HepG2 (cell line): ENCODE results near the gene PTPRU. TPM values are rescaled to one million over a fixed set of nuclear protein-coding genes. Genes with fewer than 3 reads are reported as not detected.

ENCODE experiments used
- CREM ChIP-seq, 2 experiments: sonication (generic) in 1 of 2; formaldehyde crosslinking in 1 of 2; IDR thresholded peaks; 2 replicates each; pipeline versions ENCODE4 v1.4.0 to v1.6.1; 2016 to 2020; ENCODE audit warnings: antibody characterized with exemption in 1 of 2, mild to moderate bottlenecking in 1 of 2, missing genetic modification reagents in 1 of 2
- ELF4 ChIP-seq: sonication (generic); formaldehyde crosslinking; IDR thresholded peaks from 2 replicates; pipeline ENCODE4 v1.5.0; 2020; ENCODE audit warnings: missing genetic modification reagents, mild to moderate bottlenecking, moderate library complexity, borderline replicate concordance
- EP300 ChIP-seq, 3 experiments: sonication (generic) in 1 of 3; formaldehyde crosslinking in 1 of 3; IDR thresholded peaks; 2 replicates each; pipeline versions ENCODE4 v1.5.1 to v1.6.1; 2011 to 2020; ENCODE audit warnings: low read depth in 2 of 3, low read length in 2 of 3, borderline replicate concordance in 1 of 3, improper control_type of control experiment in 1 of 3, mild to moderate bottlenecking in 1 of 3, missing genetic modification reagents in 1 of 3, moderate library complexity in 1 of 3
- FOXA3 ChIP-seq: IDR thresholded peaks from 2 replicates; pipeline ENCODE4 v1.6.1; 2016; ENCODE audit warnings: missing genetic modification reagents, missing compliant biosample characterization
- FOXP1 ChIP-seq, 2 experiments: fragments of 450-650 bp in 1 of 2; IDR thresholded peaks; 2 replicates each; pipeline ENCODE4 v1.6.1; 2017 to 2018; ENCODE audit warnings: antibody characterized with exemption in 1 of 2
- GATAD2A ChIP-seq: IDR thresholded peaks from 2 replicates; pipeline ENCODE4 v1.6.1; 2016
- GFI1 ChIP-seq: sonication (generic); formaldehyde crosslinking; IDR thresholded peaks from 2 replicates; pipeline ENCODE4 v1.5.0; 2020; ENCODE audit warnings: missing genetic modification reagents, mild to moderate bottlenecking, borderline replicate concordance
- HDAC1 ChIP-seq: sonication (generic); formaldehyde crosslinking; IDR thresholded peaks from 2 replicates; pipeline ENCODE4 v1.5.1; 2020; ENCODE audit warnings: mild to moderate bottlenecking, missing genetic modification reagents
- MATR3 ChIP-seq: sonication (generic); formaldehyde crosslinking; IDR thresholded peaks from 2 replicates; pipeline ENCODE4 v1.4.0; 2020; ENCODE audit warnings: missing genetic modification reagents
- MTERF4 ChIP-seq: sonication (generic); formaldehyde crosslinking; IDR thresholded peaks from 2 replicates; pipeline ENCODE4 v1.8.0; 2023; ENCODE audit warnings: mild to moderate bottlenecking, missing genetic modification reagents
- MXD3 ChIP-seq: IDR thresholded peaks from 2 replicates; pipeline ENCODE4 v1.6.1; 2016; ENCODE audit warnings: mild to moderate bottlenecking, missing biosample characterization, missing genetic modification reagents
- NR2C2 ChIP-seq: sonication (generic); formaldehyde crosslinking; IDR thresholded peaks from 2 replicates; pipeline ENCODE4 v1.4.0; 2020; ENCODE audit warnings: missing genetic modification reagents, mild to moderate bottlenecking, moderate library complexity, borderline replicate concordance
- NR2F1 ChIP-seq, 2 experiments: fragments of 450-650 bp in 1 of 2; formaldehyde crosslinking in 1 of 2; IDR thresholded peaks; 2 replicates each; pipeline versions ENCODE4 v1.5.0 to v1.6.1; 2016 to 2020; ENCODE audit warnings: mild to moderate bottlenecking in 1 of 2, missing compliant biosample characterization in 1 of 2, missing genetic modification reagents in 1 of 2, moderate library complexity in 1 of 2
- NR2F6 ChIP-seq, 2 experiments: IDR thresholded peaks; 2 replicates each; pipeline ENCODE4 v1.6.1; 2016; ENCODE audit warnings: antibody characterized with exemption in 1 of 2, mild to moderate bottlenecking in 1 of 2
- ONECUT2 ChIP-seq: sonication (generic); formaldehyde crosslinking; IDR thresholded peaks from 2 replicates; pipeline ENCODE4 v1.4.0; 2020; ENCODE audit warnings: missing genetic modification reagents
- RARA ChIP-seq: IDR thresholded peaks from 2 replicates; pipeline ENCODE4 v1.6.1; 2016; ENCODE audit warnings: missing genetic modification reagents, missing compliant biosample characterization
- RBAK ChIP-seq: sonication (generic); formaldehyde crosslinking; IDR thresholded peaks from 2 replicates; pipeline ENCODE4 v1.5.1; 2020; ENCODE audit warnings: mild to moderate bottlenecking, missing genetic modification reagents
- RXRA ChIP-seq: sonication (generic); formaldehyde crosslinking; IDR thresholded peaks from 2 replicates; pipeline ENCODE4 v1.5.1; 2020; ENCODE audit warnings: missing genetic modification reagents
- SKI ChIP-seq: fragments of 450-650 bp; IDR thresholded peaks from one replicate; pipeline ENCODE4 v1.6.1; 2018; ENCODE audit warnings: mild to moderate bottlenecking; ENCODE audit not compliant: partially characterized antibody
- SOX5 ChIP-seq: IDR thresholded peaks from 2 replicates; pipeline ENCODE4 v1.6.1; 2016; ENCODE audit warnings: borderline replicate concordance
- SOX6 ChIP-seq, 2 experiments: fragments of 450-650 bp in 1 of 2; sonication (generic) in 1 of 2; formaldehyde crosslinking in 1 of 2; IDR thresholded peaks; 2 replicates each; pipeline versions ENCODE4 v1.4.0 to v1.6.1; 2017 to 2020; ENCODE audit warnings: antibody characterized with exemption in 1 of 2, mild to moderate bottlenecking in 1 of 2, missing genetic modification reagents in 1 of 2
- SYNCRIP ChIP-seq: fragments of 200-400 bp; formaldehyde crosslinking; IDR thresholded peaks from 2 replicates; pipeline ENCODE4 v1.6.1; 2018; ENCODE audit warnings: mild to moderate bottlenecking, low read depth, low read length; ENCODE audit not compliant: insufficient read depth
- ZBTB7B ChIP-seq: sonication (generic); formaldehyde crosslinking; IDR thresholded peaks from 2 replicates; pipeline ENCODE4 v1.4.0; 2020; ENCODE audit warnings: missing genetic modification reagents
- ZNF12 ChIP-seq: sonication (generic); formaldehyde crosslinking; IDR thresholded peaks from 2 replicates; pipeline ENCODE4 v1.5.0; 2020; ENCODE audit warnings: missing genetic modification reagents
- ZNF670 ChIP-seq: sonication (generic); formaldehyde crosslinking; IDR thresholded peaks from 2 replicates; pipeline ENCODE4 v1.8.0; 2022; ENCODE audit warnings: mild to moderate bottlenecking, missing genetic modification reagents, borderline replicate concordance
- ZSCAN22 ChIP-seq: sonication (generic); formaldehyde crosslinking; IDR thresholded peaks from 2 replicates; pipeline ENCODE4 v1.4.0; 2020; ENCODE audit warnings: mild to moderate bottlenecking, missing genetic modification reagents
- polyA plus RNA-seq, 8 experiments: library from polyadenylated mRNA; depleted of rRNA in 3 of 8; stranded (reverse) in 7 of 8; unstranded in 1 of 8; fragments of >200 nt; fragmentation: Illumina TruSeq in 4 of 8; extraction: Trizol in 4 of 8; gene quantifications; 2 replicates each; pipeline versions ENCODE4 v1.2.1 to v1.2.3, GENCODE V29; 2011 to 2016; ENCODE audit warnings: low read depth in 4 of 8, missing spikeins in 1 of 8, mixed read lengths in 1 of 8; ENCODE audit not compliant: insufficient read depth in 1 of 8
- total RNA-seq, 5 experiments: library from RNA; depleted of rRNA; stranded (reverse); fragments of >200 nt; fragmentation: Illumina TruSeq; extraction: Trizol; gene quantifications; 2 replicates each; pipeline ENCODE4 v1.2.3, GENCODE V29; 2016; ENCODE audit warnings: low read depth in 1 of 5

Gene PTPRU
- total and polyA plus RNA-seq, 2 of the 13 experiments (the other 11 are each of a cell fraction or from before 2014, with no cell fraction given), result 21.6 to 22.3 TPM

GRCh38 chr1:29319300-29320110 is 83.2 kb downstream of the PTPRU start (continued):
- TF ChIP-seq GFI1 (0 out of 2 replicates have a peak, but pooled peaks have one; percentile 19), FOXA3 (CRISPR knock-in tag) (0 out of 2 replicates have a peak, but pooled peaks have one; percentile 29), RARA (peak; percentile 82), RBAK (CRISPR knock-in tag) (peak; percentile 87; the same call in 1 of the 2 replicates), SYNCRIP (no peak), ZSCAN22 (CRISPR knock-in tag) (no peak), HDAC1 (0 out of 2 replicates have a peak, but pooled peaks have one; percentile 3), SKI (peak; percentile 56), MXD3 (no peak), SOX6 (IDR thresholded peaks at IDR 0.05) (no peak), SOX6 (CRISPR knock-in tag; IDR thresholded peaks at IDR 0.05) (peak; percentile 93), ELF4 (CRISPR knock-in tag) (no peak), ZNF12 (CRISPR knock-in tag) (no peak), RXRA (CRISPR knock-in tag) (peak; percentile 27; the same call in 1 of the 2 replicates), ZBTB7B (CRISPR knock-in tag) (peak; percentile 54; the same call in 1 of the 2 replicates), NR2F6 (IDR thresholded peaks at IDR 0.05) (peak; percentile 90), NR2F6 (CRISPR knock-in tag; IDR thresholded peaks at IDR 0.05) (peak; percentile 74), EP300 (IDR thresholded peaks at IDR 0.05; ENCODE audit: low read depth in 2 of 2, low read length in 2 of 2) (peak in 1 of 2 experiments; percentile 47; a peak in 1 of 4 replicates), EP300 (CRISPR knock-in tag; IDR thresholded peaks at IDR 0.05; ENCODE audit: borderline replicate concordance) (no peak), SOX5 (CRISPR knock-in tag) (peak; percentile 60; the same call in 1 of the 2 replicates), ONECUT2 (CRISPR knock-in tag) (peak; percentile 60; the same call in 1 of the 2 replicates), FOXP1 (IDR thresholded peaks at IDR 0.05) (no peak), FOXP1 (CRISPR knock-in tag; IDR thresholded peaks at IDR 0.05) (0 out of 2 replicates have a peak, but pooled peaks have one; percentile 9), NR2C2 (CRISPR knock-in tag) (peak; percentile 72), CREM (IDR thresholded peaks at IDR 0.05) (0 out of 2 replicates have a peak, but pooled peaks have one; percentile 34), CREM (CRISPR knock-in tag; IDR thresholded peaks at IDR 0.05) (no peak), MATR3 (no peak), ZNF670 (no peak), NR2F1 (CRISPR knock-in tag; IDR thresholded peaks at IDR 0.05) (peak; percentile 43 to 58; a peak in 3 of 4 replicates), GATAD2A (CRISPR knock-in tag) (0 out of 2 replicates have a peak, but pooled peaks have one; percentile 33), MTERF4 (CRISPR knock-in tag) (no peak)
